GM19468 (cell line): ENCODE data around the gene ARHGAP12.
"Not testable (repeated sequence)": the region's sequence is repeated elsewhere in the genome, so short reads cannot be mapped to it uniquely, and the experiment has no call there.

Experiments used
- ATAC-seq: cut with Tn5 transposase; IDR thresholded peaks from one replicate; pipeline ENCODE4 v1.9.1; 2021; ENCODE audit warnings: mild to moderate bottlenecking, moderate library complexity, moderate number of reproducible peaks; ENCODE audit not compliant: unreplicated experiment; ENCODE audit errors: extremely low read depth

The ARHGAP12 gene

GRCh38 chr10:31780717-31781116, 147.9 kb downstream of the ARHGAP12 start:
- no peak for ATAC-seq

- ATAC-seq = no peak
Measured at GRCh38 chr10:31778627-31779026, 150.0 kb downstream of the ARHGAP12 start.

GRCh38 chr10:31776159-31776558, 152.5 kb downstream of the ARHGAP12 start:
- ATAC-seq = no peak

GRCh38 chr10:31774928-31775650, 153.5 kb downstream of the ARHGAP12 start:
- no peak for ATAC-seq

- ATAC-seq = no peak
Measured at GRCh38 chr10:31774299-31774900, 154.2 kb downstream of the ARHGAP12 start.

- no peak for ATAC-seq
Measured at GRCh38 chr10:31773749-31774298, 154.8 kb downstream of the ARHGAP12 start.

- ATAC-seq = no peak
Measured at GRCh38 chr10:31771331-31771831, 157.2 kb downstream of the ARHGAP12 start.

- ATAC-seq = no peak
Measured at GRCh38 chr10:31770307-31770902, 158.2 kb downstream of the ARHGAP12 start.

GRCh38 chr10:31769564-31769963, 159.1 kb downstream of the ARHGAP12 start:
- ATAC-seq = no peak

GRCh38 chr10:31768935-31769334, 159.7 kb downstream of the ARHGAP12 start:
- ATAC-seq = not testable (repeated sequence)

GRCh38 chr10:31768467-31768866, 160.2 kb downstream of the ARHGAP12 start:
- no peak for ATAC-seq

- no peak for ATAC-seq
Measured at GRCh38 chr10:31765541-31765940, 163.1 kb downstream of the ARHGAP12 start.

- no peak for ATAC-seq
Measured at GRCh38 chr10:31762316-31762715, 166.3 kb downstream of the ARHGAP12 start.

GRCh38 chr10:31761156-31761555, 167.5 kb downstream of the ARHGAP12 start:
- no peak for ATAC-seq

- ATAC-seq = no peak
Measured at GRCh38 chr10:31760674-31761081, 168.0 kb downstream of the ARHGAP12 start.

- peak; percentile 88 for ATAC-seq
Measured at GRCh38 chr10:31759799-31760626, 168.6 kb downstream of the ARHGAP12 start.

- no peak for ATAC-seq
Measured at GRCh38 chr10:31759124-31759798, 169.4 kb downstream of the ARHGAP12 start.

- no peak for ATAC-seq
Measured at GRCh38 chr10:31758495-31758894, 170.1 kb downstream of the ARHGAP12 start.

- ATAC-seq = no peak
Measured at GRCh38 chr10:31757831-31758230, 170.8 kb downstream of the ARHGAP12 start.

GRCh38 chr10:31757386-31757791, 171.2 kb downstream of the ARHGAP12 start:
- no peak for ATAC-seq
